ENCODE data around the gene LSM14B. TPM values are rescaled to one million over a fixed set of nuclear protein-coding genes. Genes with fewer than 3 reads are reported as not detected.

LSM14B gene
- total RNA-seq, 1 donor from 2014 or later: 23.3 TPM

- TF ChIP-seq CTCF (IDR thresholded peaks at IDR 0.05; ENCODE audit: insufficient read depth, low read length, poor library complexity, severe bottlenecking): no peak
- DNase-seq (ENCODE audit: low read depth): no peak
- H3K4me3 ChIP-seq (ENCODE audit: low read depth, low read length): no peak overlapping the region
Observed at GRCh38 chr20:62085206-62085605, 37.1 kb upstream of the LSM14B start.

GRCh38 chr20:62087227-62087626 is 35.0 kb upstream of the LSM14B start:
- no peak for TF ChIP-seq CTCF (IDR thresholded peaks at IDR 0.05; ENCODE audit: insufficient read depth, low read length, poor library complexity, severe bottlenecking)
- Histone ChIP-seq H3K4me3 (ENCODE audit: low read depth, low read length) (no peak overlapping the region), H3K27me3 (ENCODE audit: control insufficient read depth, insufficient read depth, low read length) (peaks cover 3% of the 10 kb centered on the region), H3K36me3 (ENCODE audit: control insufficient read depth, insufficient read depth, low read length) (no peaks in the 10 kb centered on the region)
- DNase-seq (ENCODE audit: low read depth): no peak

More at GRCh38 chr20:62085206-62085605, 37.1 kb upstream of the LSM14B start:
- no peaks in the 10 kb centered on the region for H3K36me3 ChIP-seq (ENCODE audit: control insufficient read depth, insufficient read depth, low read length)
- peaks cover 5% of the 10 kb centered on the region for H3K27me3 ChIP-seq (ENCODE audit: control insufficient read depth, insufficient read depth, low read length)

- Histone ChIP-seq H3K27me3 (ENCODE audit: control insufficient read depth, insufficient read depth, low read length) (peaks cover 3% of the 10 kb centered on the region), H3K36me3 (ENCODE audit: control insufficient read depth, insufficient read depth, low read length) (no peaks in the 10 kb centered on the region), H3K4me3 (ENCODE audit: low read depth, low read length) (no peak overlapping the region)
- TF ChIP-seq CTCF (IDR thresholded peaks at IDR 0.05; ENCODE audit: insufficient read depth, low read length, poor library complexity, severe bottlenecking): no peak
- no peak for DNase-seq (ENCODE audit: low read depth)
Observed at GRCh38 chr20:62087632-62088031, 34.6 kb upstream of the LSM14B start.

GRCh38 chr20:62088258-62089127 is 33.8 kb upstream of the LSM14B start:
- TF ChIP-seq CTCF (IDR thresholded peaks at IDR 0.05; ENCODE audit: insufficient read depth, low read length, poor library complexity, severe bottlenecking): no peak
- peak; percentile 58 for DNase-seq (ENCODE audit: low read depth)
- Histone ChIP-seq H3K36me3 (ENCODE audit: control insufficient read depth, insufficient read depth, low read length) (no peaks in the 10 kb centered on the region), H3K4me3 (ENCODE audit: low read depth, low read length) (no peak overlapping the region), H3K27me3 (ENCODE audit: control insufficient read depth, insufficient read depth, low read length) (peaks cover under 1% of the 10 kb centered on the region)

- no peak for TF ChIP-seq CTCF (IDR thresholded peaks at IDR 0.05; ENCODE audit: insufficient read depth, low read length, poor library complexity, severe bottlenecking)
- no peak for DNase-seq (ENCODE audit: low read depth)
- Histone ChIP-seq H3K27me3 (ENCODE audit: control insufficient read depth, insufficient read depth, low read length) (no peaks in the 10 kb centered on the region), H3K36me3 (ENCODE audit: control insufficient read depth, insufficient read depth, low read length) (no peaks in the 10 kb centered on the region), H3K4me3 (ENCODE audit: low read depth, low read length) (no peak overlapping the region)
Observed at GRCh38 chr20:62089393-62089792, 32.9 kb upstream of the LSM14B start.
